ENCODE results near the gene ARF6. TPM values are rescaled to one million over a fixed set of nuclear protein-coding genes. Genes with fewer than 3 reads are reported as not detected.

ARF6 gene
- total and polyA plus RNA-seq, 7 donors, result 19.0 to 43.1 (median 27.1) TPM

- Histone ChIP-seq H3K27ac (no peak overlapping the region), H3K9me3 (no peaks in the 10 kb centered on the region), H3K36me3 (ENCODE audit: insufficient read depth in 1 of 2, low read depth in 1 of 2) (no peaks in the 10 kb centered on the region), H3K4me3 (no peak overlapping the region), H3K4me1 (no peaks in the 10 kb centered on the region), H3K27me3 (ENCODE audit: insufficient read depth in 3 of 3, low read length in 2 of 3) (no peaks in the 10 kb centered on the region)
- 94 to 97% (median 97%) methylated on average over 4 of the region's 4 CpGs for WGBS, 3 donors
- DNase-seq, result no peak
- intact Hi-C loops (cut with DNase I), result no loop called here
- ATAC-seq, result no peak
- TF ChIP-seq CTCF (IDR thresholded peaks at IDR 0.05), result no peak
These were observed 16.1 kb downstream of the ARF6 start for GRCh38 chr14:49909016-49909415.

- Histone ChIP-seq H3K9me3 (no peaks in the 10 kb centered on the region), H3K4me3 (no peak overlapping the region), H3K36me3 (ENCODE audit: insufficient read depth in 1 of 2, low read depth in 1 of 2) (no peaks in the 10 kb centered on the region), H3K27me3 (ENCODE audit: insufficient read depth in 3 of 3, low read length in 2 of 3) (no peaks in the 10 kb centered on the region), H3K4me1 (no peaks in the 10 kb centered on the region), H3K27ac (no peak overlapping the region)
- ATAC-seq, result no peak
- DNase-seq, result no peak
- intact Hi-C loops (cut with DNase I), result no loop called here
- TF ChIP-seq CTCF (IDR thresholded peaks at IDR 0.05), result no peak
These were observed 22.2 kb downstream of the ARF6 start for GRCh38 chr14:49915085-49915484.

- H3K36me3 ChIP-seq (ENCODE audit: insufficient read depth in 1 of 2, low read depth in 1 of 2), result no peaks in the 10 kb centered on the region
- no peak for DNase-seq
- no peak overlapping the region for H3K27ac ChIP-seq
- H3K9me3 ChIP-seq, result no peaks in the 10 kb centered on the region
- intact Hi-C loops (cut with DNase I), result no loop called here
- no peaks in the 10 kb centered on the region for H3K4me1 ChIP-seq
- no peaks in the 10 kb centered on the region for H3K27me3 ChIP-seq (ENCODE audit: insufficient read depth in 3 of 3, low read length in 2 of 3)
- TF ChIP-seq CTCF (IDR thresholded peaks at IDR 0.05), result no peak
- 91 to 95% (median 94%) methylated on average over 2 of the region's 2 CpGs for WGBS, 3 donors
- ATAC-seq, result no peak
- no peak overlapping the region for H3K4me3 ChIP-seq
These were observed 25.8 kb downstream of the ARF6 start for GRCh38 chr14:49918706-49919105.

- H3K27me3 ChIP-seq (ENCODE audit: insufficient read depth in 3 of 3, low read length in 2 of 3), result no peaks in the 10 kb centered on the region
- H3K4me3 ChIP-seq, result no peak overlapping the region
- no peaks in the 10 kb centered on the region for H3K4me1 ChIP-seq
- ATAC-seq, result no peak
- no peak for TF ChIP-seq CTCF (IDR thresholded peaks at IDR 0.05)
- H3K9me3 ChIP-seq, result no peaks in the 10 kb centered on the region
- intact Hi-C loops (cut with DNase I), result no loop called here
- no peaks in the 10 kb centered on the region for H3K36me3 ChIP-seq (ENCODE audit: insufficient read depth in 1 of 2, low read depth in 1 of 2)
- no peak overlapping the region for H3K27ac ChIP-seq
- WGBS, 3 donors, result 68 to 81% (median 80%) methylated on average over 3 of the region's 3 CpGs
- DNase-seq, result no peak
These were observed 27.2 kb downstream of the ARF6 start for GRCh38 chr14:49919825-49920659.

- Histone ChIP-seq H3K9me3 (no peaks in the 10 kb centered on the region), H3K36me3 (ENCODE audit: insufficient read depth in 1 of 2, low read depth in 1 of 2) (no peaks in the 10 kb centered on the region), H3K27me3 (ENCODE audit: insufficient read depth in 3 of 3, low read length in 2 of 3) (no peaks in the 10 kb centered on the region), H3K4me3 (no peak overlapping the region), H3K27ac (no peak overlapping the region), H3K4me1 (no peaks in the 10 kb centered on the region)
- intact Hi-C loops (cut with DNase I), result no loop called here
- TF ChIP-seq CTCF (IDR thresholded peaks at IDR 0.05), result no peak
- DNase-seq (no peak), ATAC-seq (no peak)
- 89 to 95% (median 89%) methylated on average over 2 of the region's 2 CpGs for WGBS, 3 donors
These were observed 28.1 kb downstream of the ARF6 start for GRCh38 chr14:49920935-49921334.

Data from psoas muscle (tissue), 8 donors.